Right atrium auricular region (tissue), 2 donors: ENCODE results near the gene CCDC197. TPM values are rescaled to one million over a fixed set of nuclear protein-coding genes. Genes with fewer than 3 reads are reported as not detected.

Experiments
- DNase-seq: peaks from one replicate; pipeline ENCODE4 v3.0.0-alpha.2; 2019; ENCODE audit warnings: low spot score
- H3K27ac ChIP-seq, 2 donors: fragments of 200-600 bp; sonication (generic); 1 replicate in 1 of 2; 2 replicates in 1 of 2; pipeline ENCODE4 v1.5.1; 2016 to 2019
- H3K27me3 ChIP-seq, 2 donors: fragments of 200-600 bp; sonication (generic); one replicate each; pipeline versions ENCODE4 v1.5.1 to v1.6.0; 2017 to 2019
- H3K36me3 ChIP-seq: fragments of 200-600 bp; sonication (generic); one replicate; pipeline ENCODE4 v1.5.1; 2016
- H3K4me1 ChIP-seq, 2 donors: fragments of 200-600 bp; sonication (generic); one replicate each; pipeline versions ENCODE4 v1.5.1 to v1.6.0; 2017 to 2019
- H3K4me3 ChIP-seq, 2 donors: fragments of 200-600 bp; sonication (generic); 1 replicate in 1 of 2; 2 replicates in 1 of 2; pipeline ENCODE4 v1.5.1; 2017 to 2019; ENCODE audit warnings: mild to moderate bottlenecking in 1 of 2, moderate library complexity in 1 of 2
- H3K9me3 ChIP-seq, 2 donors: fragments of 200-600 bp; sonication (generic); one replicate each; pipeline ENCODE4 v1.5.1; 2019
- total RNA-seq, 2 donors: library from RNA; depleted of rRNA; stranded (reverse); fragments of >200 nt; gene quantifications; one replicate each; pipeline ENCODE4 v1.1.0, GENCODE V29; 2016
- TF ChIP-seq, protein P1 (sequence below), 2 donors: fragments of 200-600 bp; sonication (generic); IDR thresholded peaks; one replicate each; pipeline ENCODE4 v1.5.1; 2019; ENCODE audit warnings: antibody characterized with exemption in 2 of 2

The CCDC197 gene
- total RNA-seq, 2 donors from 2014 or later, result not detected

GRCh38 chr14:94049625-94050023 is 52.5 kb downstream of the CCDC197 start:
- no peaks in the 10 kb centered on the region for H3K9me3 ChIP-seq
- no peaks in the 10 kb centered on the region for H3K27me3 ChIP-seq
- peaks cover 0 to 30% of the 10 kb centered on the region in 2 donors for H3K4me1 ChIP-seq
- peaks cover 93% of the 10 kb centered on the region for H3K36me3 ChIP-seq
- H3K4me3 ChIP-seq, result no peak overlapping the region
- H3K27ac ChIP-seq, result no peak overlapping the region
- peak; percentile 11 for DNase-seq
- TF ChIP-seq, protein P1, sequence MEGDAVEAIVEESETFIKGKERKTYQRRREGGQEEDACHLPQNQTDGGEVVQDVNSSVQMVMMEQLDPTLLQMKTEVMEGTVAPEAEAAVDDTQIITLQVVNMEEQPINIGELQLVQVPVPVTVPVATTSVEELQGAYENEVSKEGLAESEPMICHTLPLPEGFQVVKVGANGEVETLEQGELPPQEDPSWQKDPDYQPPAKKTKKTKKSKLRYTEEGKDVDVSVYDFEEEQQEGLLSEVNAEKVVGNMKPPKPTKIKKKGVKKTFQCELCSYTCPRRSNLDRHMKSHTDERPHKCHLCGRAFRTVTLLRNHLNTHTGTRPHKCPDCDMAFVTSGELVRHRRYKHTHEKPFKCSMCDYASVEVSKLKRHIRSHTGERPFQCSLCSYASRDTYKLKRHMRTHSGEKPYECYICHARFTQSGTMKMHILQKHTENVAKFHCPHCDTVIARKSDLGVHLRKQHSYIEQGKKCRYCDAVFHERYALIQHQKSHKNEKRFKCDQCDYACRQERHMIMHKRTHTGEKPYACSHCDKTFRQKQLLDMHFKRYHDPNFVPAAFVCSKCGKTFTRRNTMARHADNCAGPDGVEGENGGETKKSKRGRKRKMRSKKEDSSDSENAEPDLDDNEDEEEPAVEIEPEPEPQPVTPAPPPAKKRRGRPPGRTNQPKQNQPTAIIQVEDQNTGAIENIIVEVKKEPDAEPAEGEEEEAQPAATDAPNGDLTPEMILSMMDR (IDR thresholded peaks at IDR 0.05), result no peak

DNA sequence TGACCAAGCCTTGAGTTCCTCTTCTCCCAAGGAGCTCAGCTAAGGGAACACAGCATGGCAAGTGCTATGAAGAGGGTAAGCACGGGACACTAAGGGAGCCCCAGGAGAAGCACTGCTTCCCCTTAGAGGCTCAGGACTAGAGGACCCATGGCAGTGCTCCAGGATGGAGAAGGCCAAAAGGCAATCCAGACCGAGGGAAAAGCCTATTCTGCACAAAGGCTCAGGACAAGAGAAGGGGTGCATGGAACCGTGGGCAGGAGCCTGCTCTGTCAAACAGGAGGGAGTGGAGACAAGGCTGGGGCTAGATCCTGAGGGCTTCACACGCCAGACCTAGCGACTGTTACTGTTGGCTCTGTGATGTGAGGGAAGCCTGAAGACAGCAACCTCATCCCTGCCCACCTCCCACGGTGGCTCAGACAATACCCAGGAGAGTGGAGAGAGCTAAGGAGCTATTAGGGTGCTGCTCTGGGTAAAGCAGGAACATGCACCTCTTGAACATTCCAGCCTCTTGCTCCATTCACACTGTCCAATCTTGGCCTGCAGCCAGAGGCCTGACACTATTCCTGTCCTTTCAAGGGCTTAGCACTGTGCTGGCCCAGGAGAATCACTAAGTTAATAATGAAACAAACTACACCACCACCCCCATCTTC is 53.3 kb downstream of the CCDC197 start:
- H3K36me3 ChIP-seq, result peaks cover 98% of the 10 kb centered on the region
- DNase-seq, result peak; percentile 76
- no peaks in the 10 kb centered on the region for H3K27me3 ChIP-seq
- peak overlapping the region; percentile 45 to 54 for H3K27ac ChIP-seq
- TF ChIP-seq, protein P1 (IDR thresholded peaks at IDR 0.05), result no peak
- H3K4me1 ChIP-seq, result peaks cover 0 to 30% of the 10 kb centered on the region in 2 donors
- H3K4me3 ChIP-seq, result no peak overlapping the region
- no peaks in the 10 kb centered on the region for H3K9me3 ChIP-seq

GRCh38 chr14:94051115-94051514 is 54.0 kb downstream of the CCDC197 start:
- Histone ChIP-seq H3K27me3 (no peaks in the 10 kb centered on the region), H3K4me1 (peaks cover 0 to 30% of the 10 kb centered on the region in 2 donors), H3K27ac (peak overlapping the region; percentile 45 to 54), H3K36me3 (peaks cover 99% of the 10 kb centered on the region), H3K4me3 (no peak overlapping the region), H3K9me3 (no peaks in the 10 kb centered on the region)
- TF ChIP-seq, protein P1 (IDR thresholded peaks at IDR 0.05), result peak in 1 of 2 donors; percentile 60
- peak; percentile 59 for DNase-seq

DNA sequence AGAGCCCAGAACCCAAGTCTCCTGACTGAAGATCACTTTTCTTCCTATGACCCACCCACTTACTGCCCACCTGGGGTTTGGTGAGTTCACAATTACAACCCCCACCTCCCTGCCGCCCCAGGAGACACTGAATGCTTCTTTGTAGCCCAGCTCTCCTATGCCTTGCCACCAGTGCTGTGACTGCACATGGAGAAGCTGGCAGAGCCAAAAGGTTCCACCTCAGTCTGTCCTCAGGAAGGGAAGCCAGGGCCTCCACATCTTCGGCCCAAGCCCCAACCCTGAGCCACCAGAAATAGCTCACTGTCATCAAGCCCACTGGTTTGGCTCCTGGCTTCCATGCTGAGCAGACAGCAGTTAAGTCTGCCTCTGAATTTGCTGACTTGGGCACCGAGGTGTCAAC is 54.7 kb downstream of the CCDC197 start:
- TF ChIP-seq, protein P1 (IDR thresholded peaks at IDR 0.05), result no peak
- Histone ChIP-seq H3K36me3 (peaks cover 99% of the 10 kb centered on the region), H3K9me3 (no peaks in the 10 kb centered on the region), H3K4me1 (peaks cover 0 to 30% of the 10 kb centered on the region in 2 donors), H3K27me3 (no peaks in the 10 kb centered on the region), H3K4me3 (no peak overlapping the region), H3K27ac (peak overlapping the region; percentile 45 to 54)
- DNase-seq, result peak; percentile 57

GRCh38 chr14:94052199-94052598 is 55.1 kb downstream of the CCDC197 start:
- DNase-seq, result no peak
- peak overlapping the region; percentile 45 to 54 for H3K27ac ChIP-seq
- peaks cover 0 to 31% of the 10 kb centered on the region in 2 donors for H3K4me1 ChIP-seq

More at GRCh38 chr14:94052199-94052598, 55.1 kb downstream of the CCDC197 start:
- TF ChIP-seq, protein P1 (IDR thresholded peaks at IDR 0.05), result no peak
- Histone ChIP-seq H3K27me3 (no peaks in the 10 kb centered on the region), H3K9me3 (no peaks in the 10 kb centered on the region), H3K36me3 (peaks cover 99% of the 10 kb centered on the region), H3K4me3 (no peak overlapping the region)
